Body of pancreas (tissue), 4 donors: ENCODE measurements around the gene CMSS1.

ENCODE experiments used
- POLR2A ChIP-seq, 3 donors: fragments of 450-650 bp; IDR thresholded peaks; one replicate each; pipeline ENCODE4 v1.6.1; 2016; ENCODE audit warnings: antibody characterized with exemption in 3 of 3, mild to moderate bottlenecking in 2 of 3
- TF ChIP-seq, protein P1 (sequence below), 7 experiments: fragments of 450-650 bp in 4 of 7; fragments of 200-600 bp in 3 of 7; sonication (generic) in 3 of 7; IDR thresholded peaks; one replicate each; pipeline ENCODE4 v1.5.1; 2016 to 2019; ENCODE audit warnings: antibody characterized with exemption in 7 of 7

DNA sequence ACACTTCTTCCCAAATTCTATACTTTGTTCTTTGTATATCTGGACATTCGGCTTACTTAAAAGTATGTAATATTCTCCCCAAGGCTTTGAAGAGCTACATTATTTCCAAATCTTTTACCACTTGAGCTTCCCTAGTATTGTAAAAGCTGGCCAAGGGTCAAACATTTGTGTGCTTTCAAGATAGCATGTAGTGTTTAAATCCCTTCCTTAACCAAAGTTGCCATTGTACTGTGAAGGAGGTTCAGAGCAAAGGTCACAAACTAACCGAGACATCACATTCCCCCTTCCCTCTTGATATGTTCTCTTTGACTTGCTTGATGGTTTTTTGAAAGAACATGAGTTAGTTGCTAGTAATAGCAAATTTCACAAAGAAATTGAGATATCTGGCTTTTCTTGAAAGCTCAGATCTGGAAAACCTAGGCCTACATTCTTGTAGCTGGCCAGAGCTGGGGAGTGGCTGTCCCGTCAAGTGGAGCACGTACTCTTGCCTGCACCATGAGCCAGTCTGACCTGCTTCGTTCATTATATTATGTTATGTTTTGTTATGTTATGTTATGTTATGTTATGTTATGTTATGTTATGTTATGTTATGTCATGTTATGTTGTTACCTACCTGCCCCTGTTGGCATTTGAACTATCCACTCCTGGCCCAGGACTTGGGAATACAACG, 236.4 kb downstream of the CMSS1 start:
- TF ChIP-seq, protein P1, sequence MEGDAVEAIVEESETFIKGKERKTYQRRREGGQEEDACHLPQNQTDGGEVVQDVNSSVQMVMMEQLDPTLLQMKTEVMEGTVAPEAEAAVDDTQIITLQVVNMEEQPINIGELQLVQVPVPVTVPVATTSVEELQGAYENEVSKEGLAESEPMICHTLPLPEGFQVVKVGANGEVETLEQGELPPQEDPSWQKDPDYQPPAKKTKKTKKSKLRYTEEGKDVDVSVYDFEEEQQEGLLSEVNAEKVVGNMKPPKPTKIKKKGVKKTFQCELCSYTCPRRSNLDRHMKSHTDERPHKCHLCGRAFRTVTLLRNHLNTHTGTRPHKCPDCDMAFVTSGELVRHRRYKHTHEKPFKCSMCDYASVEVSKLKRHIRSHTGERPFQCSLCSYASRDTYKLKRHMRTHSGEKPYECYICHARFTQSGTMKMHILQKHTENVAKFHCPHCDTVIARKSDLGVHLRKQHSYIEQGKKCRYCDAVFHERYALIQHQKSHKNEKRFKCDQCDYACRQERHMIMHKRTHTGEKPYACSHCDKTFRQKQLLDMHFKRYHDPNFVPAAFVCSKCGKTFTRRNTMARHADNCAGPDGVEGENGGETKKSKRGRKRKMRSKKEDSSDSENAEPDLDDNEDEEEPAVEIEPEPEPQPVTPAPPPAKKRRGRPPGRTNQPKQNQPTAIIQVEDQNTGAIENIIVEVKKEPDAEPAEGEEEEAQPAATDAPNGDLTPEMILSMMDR (IDR thresholded peaks at IDR 0.05): no peak
- no peak for TF ChIP-seq POLR2A (IDR thresholded peaks at IDR 0.05)
